GM12878 (cell line): ENCODE data around the gene ABHD8. TPM values are rescaled to one million over a fixed set of nuclear protein-coding genes. Genes with fewer than 3 reads are reported as not detected.

Experiments used
- ATAC-seq: fragments of 200-7000 bp; cut with Tn5 transposase; 3 replicates; pipeline ENCODE4 v1.9.1; 2020; ENCODE audit warnings: mild to moderate bottlenecking, moderate library complexity
- BruUV-seq: library from RNA; stranded (reverse); fragments of 400-500 nt; replicated peaks from 2 replicates; lab custom pipeline; 2021; lab: Mats Ljungman, UMichigan
- CTCF ChIA-PET: fragments of 300-600 bp; sonication (Branson Sonifier 250); formaldehyde crosslinking; extraction: SDS; loops from one replicate; lab custom pipeline; 2021; ENCODE audit warnings: inconsistent platforms; lab: Yijun Ruan, JAX
- POLR2A ChIA-PET: fragments of 350-600 bp; formaldehyde crosslinking; extraction: SDS; loops from one replicate; lab custom pipeline; 2021; ENCODE audit warnings: inconsistent platforms; lab: Charles Lee
- RAD21 ChIA-PET: fragments of 300-600 bp; sonication (Branson Sonifier 250); formaldehyde crosslinking; loops from one replicate; lab custom pipeline; 2023; ENCODE audit warnings: antibody characterized with exemption; ENCODE audit not compliant: unreplicated experiment; lab: Charles Lee
- SMC1A ChIA-PET: fragments of 300-600 bp; sonication (Branson Sonifier 250); formaldehyde crosslinking; loops from one replicate; lab custom pipeline; 2023; ENCODE audit not compliant: unreplicated experiment, uncharacterized antibody; lab: Charles Lee
- DNase-seq: peaks from one replicate; pipeline ENCODE4 v3.0.0-alpha.2; 2011; ENCODE audit warnings: low read depth, low spot score
- FAIRE-seq: peaks from 3 replicates; lab custom pipeline; 2011; peaks lifted over from hg19 to GRCh38; lab: Jason Lieb, UNC
- H2AFZ ChIP-seq: 2 replicates; pipeline ENCODE4 v1.6.0; 2011; ENCODE audit warnings: low read depth, low read length, control low read depth; ENCODE audit not compliant: control insufficient read depth
- H3K27ac ChIP-seq: 2 replicates; pipeline ENCODE4 v1.5.1; 2011; ENCODE audit warnings: control low read depth; ENCODE audit not compliant: control insufficient read depth, insufficient read depth
- H3K27me3 ChIP-seq, 2 experiments: replicated peaks in 1 of 2; 2 replicates each; pipeline versions ENCODE4 v1.6.0 to v1.6.1; 2011; ENCODE audit warnings: low read length in 1 of 2; ENCODE audit not compliant: control insufficient read depth in 2 of 2, insufficient read depth in 2 of 2
- H3K36me3 ChIP-seq, 2 experiments: 2 replicates each; pipeline ENCODE4 v1.5.1; 2011; ENCODE audit warnings: low read length in 1 of 2; ENCODE audit not compliant: control insufficient read depth in 2 of 2, insufficient read depth in 2 of 2
- H3K4me1 ChIP-seq: 2 replicates; pipeline ENCODE4 v1.6.1; 2011; ENCODE audit warnings: mild to moderate bottlenecking, low read length, moderate library complexity, mixed read lengths; ENCODE audit not compliant: control insufficient read depth, insufficient read depth
- H3K4me2 ChIP-seq: 2 replicates; pipeline ENCODE4 v1.6.0; 2011; ENCODE audit warnings: control low read depth; ENCODE audit not compliant: control insufficient read depth, insufficient read depth
- H3K4me3 ChIP-seq: fragments of 200-600 bp; sonication (generic); 2 replicates; pipeline ENCODE4 v1.5.1; 2016
- H3K79me2 ChIP-seq: 2 replicates; pipeline ENCODE4 v1.6.0; 2011; ENCODE audit warnings: low read length; ENCODE audit not compliant: control insufficient read depth, insufficient read depth
- H3K9ac ChIP-seq: 2 replicates; pipeline ENCODE4 v1.8.0; 2011; ENCODE audit warnings: low read length, control low read depth, mixed read lengths; ENCODE audit not compliant: control insufficient read depth, insufficient read depth
- H3K9me3 ChIP-seq: replicated peaks from 3 replicates; pipeline ENCODE4 v1.5.1; 2011; ENCODE audit warnings: mild to moderate bottlenecking, low read length; ENCODE audit not compliant: control insufficient read depth, insufficient read depth
- H4K20me1 ChIP-seq: 2 replicates; pipeline ENCODE4 v1.6.0; 2011; ENCODE audit not compliant: control insufficient read depth, insufficient read depth
- BCLAF1 ChIP-seq: fragments of 450-650 bp; IDR thresholded peaks from 2 replicates; pipeline ENCODE4 v1.6.1; 2017; ENCODE audit warnings: antibody characterized with exemption, mild to moderate bottlenecking, moderate library complexity
- CREM ChIP-seq: IDR thresholded peaks from 2 replicates; pipeline ENCODE4 v1.6.1; 2014; ENCODE audit warnings: antibody characterized with exemption, low read depth
- EED ChIP-seq: sonication (generic); IDR thresholded peaks from 2 replicates; pipeline ENCODE4 v1.6.1; 2016; ENCODE audit warnings: antibody characterized with exemption, low read depth
- GABPA ChIP-seq: IDR thresholded peaks from 2 replicates; pipeline ENCODE4 v1.6.1; 2014; ENCODE audit warnings: antibody characterized with exemption, low read depth, mild to moderate bottlenecking, inconsistent platforms
- LARP7 ChIP-seq: fragments of 450-650 bp; IDR thresholded peaks from 2 replicates; pipeline ENCODE4 v1.6.1; 2017; ENCODE audit warnings: mild to moderate bottlenecking
- MTA3 ChIP-seq: IDR thresholded peaks from 2 replicates; pipeline ENCODE4 v1.6.1; 2012; ENCODE audit warnings: low read length, inconsistent platforms, borderline replicate concordance
- NR2C2 ChIP-seq: IDR thresholded peaks from 2 replicates; pipeline ENCODE4 v1.6.1; 2011; ENCODE audit warnings: borderline replicate concordance, low read depth; ENCODE audit not compliant: control insufficient read depth, insufficient read length
- PRDM15 ChIP-seq: fragments of 450-650 bp; formaldehyde crosslinking; IDR thresholded peaks from 2 replicates; pipeline ENCODE4 v1.4.0; 2020; ENCODE audit warnings: mild to moderate bottlenecking, moderate library complexity
- RELA ChIP-seq: fragments of 450-650 bp; IDR thresholded peaks from 2 replicates; pipeline ENCODE4 v1.8.0; 2014; ENCODE audit warnings: borderline replicate concordance; ENCODE audit not compliant: partially characterized antibody
- RFX5 ChIP-seq: IDR thresholded peaks from 2 replicates; pipeline ENCODE4 v1.6.1; 2011; ENCODE audit warnings: low read depth, low read length, improper control_type of control experiment
- SIN3A ChIP-seq: IDR thresholded peaks from 2 replicates; pipeline ENCODE4 v1.6.1; 2012; ENCODE audit warnings: low read depth, low read length, improper control_type of control experiment
- SMC3 ChIP-seq: IDR thresholded peaks from 2 replicates; pipeline ENCODE4 v1.6.1; 2011; ENCODE audit warnings: low read length, improper control_type of control experiment, borderline replicate concordance
- SP1 ChIP-seq: IDR thresholded peaks from one replicate; pipeline ENCODE4 v1.6.1; 2011; ENCODE audit warnings: low read depth, low read length
- ZNF217 ChIP-seq: fragments of 450-650 bp; IDR thresholded peaks from 2 replicates; pipeline ENCODE4 v1.6.1; 2017; ENCODE audit warnings: antibody characterized with exemption, mild to moderate bottlenecking
- WGBS: methylation state at CpG from one replicate; pipeline ENCODE4 v1.1.6; 2016; ENCODE audit warnings: low lambda C conversion rate; ENCODE audit not compliant: insufficient replicate concordance, insufficient coverage; ENCODE audit errors: missing lambda C conversion rate; 5-methylcytosine and 5-hydroxymethylcytosine counted together
- in situ Hi-C: fragments of 300-500 bp; cut with MboI; formaldehyde crosslinking; loops from 9 replicates; pipeline ENCODE4 v1.14.3; 2018; ENCODE audit warnings: mixed read lengths
- intact Hi-C: fragments of 100-400 bp; cut with micrococcal nuclease; formaldehyde crosslinking; loops from one replicate; pipeline ENCODE4 v1.14.2; 2022; ENCODE audit not compliant: unreplicated experiment
- polyA plus RNA-seq, 11 experiments: library from polyadenylated mRNA; depleted of rRNA in 4 of 11; unstranded in 6 of 11; stranded (reverse) in 5 of 11; fragments of >200 nt; fragmentation: Nextera tagmentation in 4 of 11; fragmentation: Illumina TruSeq in 1 of 11; extraction: Ambion mirVana in 4 of 11; extraction: Trizol in 1 of 11; gene quantifications; 1 replicate in 1 of 11; 2 replicates in 10 of 11; pipeline versions ENCODE4 v1.2.1 to v1.2.3, GENCODE V29; 2011 to 2016; ENCODE audit warnings: inconsistent platforms in 2 of 11, missing spikeins in 2 of 11, low read depth in 1 of 11
- total RNA-seq, 4 experiments: library from RNA; depleted of rRNA in 3 of 4; stranded (reverse); fragments of >200 nt in 3 of 4; fragmentation: Illumina TruSeq in 1 of 4; extraction: Trizol in 1 of 4; gene quantifications; 2 replicates each; pipeline versions ENCODE4 v1.2.1 to v1.2.3, GENCODE V29; 2013 to 2021
- TF ChIP-seq, protein P1 (sequence below): IDR thresholded peaks from 2 replicates; pipeline ENCODE4 v1.6.1; 2012; ENCODE audit warnings: low read depth, low read length, improper control_type of control experiment

ABHD8 gene
- total and polyA plus RNA-seq, 10 of the 15 experiments (the other 5 are each of a cell fraction or from before 2014, with no cell fraction given) = 0.03 to 12.5 (median 6.0) TPM

DNA sequence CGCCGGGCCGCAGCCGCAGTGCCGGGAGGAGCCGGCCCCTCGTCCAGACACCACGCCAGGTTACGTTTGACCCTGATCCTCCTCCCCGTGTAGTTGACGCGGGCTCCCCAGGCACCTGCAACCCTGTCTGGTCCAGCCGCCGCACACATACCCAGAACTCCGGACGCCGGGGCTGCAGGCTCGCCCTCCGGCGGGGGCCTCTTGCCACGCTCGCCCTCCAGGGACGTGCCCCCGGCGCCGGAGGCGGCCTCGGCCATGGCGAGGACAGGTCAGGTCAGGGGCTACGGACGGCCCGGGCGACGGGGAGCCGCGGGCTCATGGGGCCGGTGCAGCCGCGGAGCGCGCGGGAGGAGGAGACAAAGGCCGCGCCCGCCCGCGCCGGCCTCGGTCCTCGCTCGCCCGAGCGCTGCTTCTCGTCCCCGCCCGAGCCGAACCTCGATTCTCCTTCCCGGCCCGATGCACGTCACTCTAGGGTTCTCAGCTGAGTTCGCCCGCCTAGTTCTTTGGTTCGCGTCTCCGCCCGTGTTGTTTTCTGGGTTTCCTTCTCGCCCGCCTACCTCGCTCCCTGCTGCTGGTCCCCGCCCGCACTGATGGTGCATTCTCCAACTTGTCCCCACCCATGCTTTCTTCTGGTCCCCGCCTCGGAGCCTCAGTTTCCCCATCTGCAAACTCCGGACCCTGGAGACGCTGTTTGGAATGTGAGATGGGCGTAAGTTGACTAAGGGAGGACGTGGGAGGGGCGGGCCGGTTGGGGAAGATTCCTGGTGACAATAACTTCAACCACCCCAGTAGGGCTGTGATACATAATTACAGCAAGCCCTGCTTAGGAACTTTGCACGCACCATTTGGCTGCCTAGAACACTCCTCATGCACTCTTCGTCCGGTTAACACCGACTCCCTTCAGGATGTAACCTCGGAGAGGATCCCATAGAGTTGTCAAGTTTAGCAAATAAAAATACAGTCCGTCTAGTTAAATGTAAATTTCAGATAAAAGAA lies 31.5 kb upstream of the ABHD8 start, which contains the start of gene ANO8:
ANO8 (minus strand) TSS at position 442 of the 996 bp plus-strand sequence; CDS start at position 257, 185 bp downstream.
- peak within 1 kb of the TSS; percentile 77 for H2AFZ ChIP-seq
- ChIA-PET POLR2A (interaction anchor here (0.6 to 4.4 kb wide), 9 partner anchors 25 to 670 kb away, joined by 3 to 24 read pairs (median 6); partner anchors contain the start of genes ABHD8, BABAM1, DDA1 and MVB12A), CTCF (interaction anchor here (0.6 to 2.4 kb wide), 11 partner anchors 10 to 57 kb away, joined by 3 to 16 read pairs (median 4); partner anchors contain the start of genes DDA1 and MRPL34), RAD21 (interaction anchor here (1.3 to 2.7 kb wide), 5 partner anchors 25 to 269 kb away, joined by 3 to 9 read pairs (median 7); partner anchors contain the start of gene DDA1), SMC1A (interaction anchor here (0.6 to 1.7 kb wide), 7 partner anchors 10 to 68 kb away, joined by 3 to 8 read pairs (median 4); partner anchors contain the start of genes ABHD8, BABAM1, DDA1 and MRPL34)
- peak within 1 kb of the TSS; percentile 52 for H3K27ac ChIP-seq
- in situ Hi-C loops = no loop called here
- no peaks in the 10 kb centered on the region; a peak in 1 of 4 replicates for H3K27me3 ChIP-seq
- peak within 1 kb of the TSS; percentile 83 for H3K4me2 ChIP-seq
- peak within 1 kb of the TSS; percentile 80 for H3K4me3 ChIP-seq
- peaks cover 21% of the 10 kb centered on the region for H3K4me1 ChIP-seq
- DNase-seq = peak; percentile 82
- peaks cover 6% of the 10 kb centered on the region for H3K79me2 ChIP-seq
- peak; percentile 74 for ATAC-seq
- intact Hi-C loops = loop anchor here (1.0 to 5.0 kb wide), 2 partner anchors 25 to 42 kb away; partner anchors contain the start of gene DDA1
- H3K9me3 ChIP-seq = no peaks in the 10 kb centered on the region; the same call in 2 of the 3 replicates
- H3K9ac ChIP-seq = peak within 1 kb of the TSS; percentile 60; the same call in 1 of the 2 replicates
- H4K20me1 ChIP-seq = no peaks in the 10 kb centered on the region
- 3% methylated on average over 76 of the region's 86 CpGs for WGBS
- no TSS peak for BruUV-seq
- FAIRE-seq = peak; percentile 85
- no peaks in the 10 kb centered on the region; a peak in 1 of 4 replicates for H3K36me3 ChIP-seq
- TF ChIP-seq RFX5 = peak; percentile 55
- peak; percentile 100 for TF ChIP-seq ZNF217
- no peak for TF ChIP-seq RELA
- TF ChIP-seq, protein P1, sequence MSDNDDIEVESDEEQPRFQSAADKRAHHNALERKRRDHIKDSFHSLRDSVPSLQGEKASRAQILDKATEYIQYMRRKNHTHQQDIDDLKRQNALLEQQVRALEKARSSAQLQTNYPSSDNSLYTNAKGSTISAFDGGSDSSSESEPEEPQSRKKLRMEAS = peak; percentile 34; the same call in 1 of the 2 replicates
- no peak for TF ChIP-seq NR2C2
- peak; percentile 48; the same call in 1 of the 2 replicates for TF ChIP-seq SIN3A
- peak; percentile 58; the same call in 1 of the 2 replicates for TF ChIP-seq EED
- peak; percentile 91 for TF ChIP-seq CREM
- no peak for TF ChIP-seq SMC3
- no peak for TF ChIP-seq PRDM15 (CRISPR knock-in tag)
- TF ChIP-seq MTA3 = no peak
- TF ChIP-seq BCLAF1 = no peak
- no peak for TF ChIP-seq GABPA
- TF ChIP-seq SP1 = peak; percentile 75
- peak; percentile 95 for TF ChIP-seq LARP7
